Esophagus squamous epithelium (tissue), 5 donors: ENCODE results near the gene WASHC1. TPM values are rescaled to one million over a fixed set of nuclear protein-coding genes. Genes with fewer than 3 reads are reported as not detected.
"Not testable (repeated sequence)": the region's sequence is repeated elsewhere in the genome, so short reads cannot be mapped to it uniquely, and the experiment has no call there.

Source experiments
- DNase-seq: peaks from one replicate; lab custom pipeline; 2025; lab: John Stamatoyannopoulos, UW
- H3K27ac ChIP-seq, 4 donors: fragments of 200-600 bp; sonication (generic); one replicate each; pipeline ENCODE4 v1.5.1; 2016 to 2019; ENCODE audit warnings: mild to moderate bottlenecking in 1 of 4
- H3K27me3 ChIP-seq, 4 donors: fragments of 200-600 bp; sonication (generic); 1 replicate in 3 of 4; 2 replicates in 1 of 4; pipeline versions ENCODE4 v1.5.1 to v1.6.0; 2017 to 2021; ENCODE audit warnings: antibody characterized with exemption in 1 of 4
- H3K36me3 ChIP-seq, 3 donors: fragments of 200-600 bp; sonication (generic); one replicate each; pipeline ENCODE4 v1.5.1; 2016 to 2019
- H3K4me1 ChIP-seq, 3 donors: fragments of 200-600 bp; sonication (generic); one replicate each; pipeline ENCODE4 v1.5.1; 2017 to 2019
- H3K4me3 ChIP-seq, 4 donors: fragments of 200-600 bp; sonication (generic); 1 replicate in 3 of 4; 2 replicates in 1 of 4; pipeline ENCODE4 v1.5.1; 2016 to 2019; ENCODE audit warnings: mild to moderate bottlenecking in 2 of 4, moderate library complexity in 1 of 4
- H3K9me3 ChIP-seq, 3 donors: fragments of 200-600 bp; sonication (generic); one replicate each; pipeline ENCODE4 v1.5.1; 2016 to 2019
- WGBS, 2 donors: methylation state at CpG; one replicate each; pipeline ENCODE4 v1.1.5; 2018; 5-methylcytosine and 5-hydroxymethylcytosine counted together
- intact Hi-C: fragments of 100-400 bp; cut with DNase I; formaldehyde crosslinking; loops from one replicate; pipeline ENCODE4 v1.15.0; 2022
- total RNA-seq, 4 donors: library from RNA; depleted of rRNA; stranded (reverse); fragments of >200 nt; gene quantifications; one replicate each; pipeline ENCODE4 v1.1.0, GENCODE V29; 2016
- donor health status: DM: yes; HTN: yes; CAD: no.

Gene WASHC1, protein sequence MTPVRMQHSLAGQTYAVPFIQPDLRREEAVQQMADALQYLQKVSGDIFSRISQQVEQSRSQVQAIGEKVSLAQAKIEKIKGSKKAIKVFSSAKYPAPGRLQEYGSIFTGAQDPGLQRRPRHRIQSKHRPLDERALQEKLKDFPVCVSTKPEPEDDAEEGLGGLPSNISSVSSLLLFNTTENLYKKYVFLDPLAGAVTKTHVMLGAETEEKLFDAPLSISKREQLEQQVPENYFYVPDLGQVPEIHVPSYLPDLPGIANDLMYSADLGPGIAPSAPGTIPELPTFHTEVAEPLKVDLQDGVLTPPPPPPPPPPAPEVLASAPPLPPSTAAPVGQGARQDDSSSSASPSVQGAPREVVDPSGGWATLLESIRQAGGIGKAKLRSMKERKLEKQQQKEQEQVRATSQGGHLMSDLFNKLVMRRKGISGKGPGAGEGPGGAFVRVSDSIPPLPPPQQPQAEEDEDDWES
- total RNA-seq = 1 to 10 TPM; 1.5 to 4.5 (median 3.0) TPM

DNA sequence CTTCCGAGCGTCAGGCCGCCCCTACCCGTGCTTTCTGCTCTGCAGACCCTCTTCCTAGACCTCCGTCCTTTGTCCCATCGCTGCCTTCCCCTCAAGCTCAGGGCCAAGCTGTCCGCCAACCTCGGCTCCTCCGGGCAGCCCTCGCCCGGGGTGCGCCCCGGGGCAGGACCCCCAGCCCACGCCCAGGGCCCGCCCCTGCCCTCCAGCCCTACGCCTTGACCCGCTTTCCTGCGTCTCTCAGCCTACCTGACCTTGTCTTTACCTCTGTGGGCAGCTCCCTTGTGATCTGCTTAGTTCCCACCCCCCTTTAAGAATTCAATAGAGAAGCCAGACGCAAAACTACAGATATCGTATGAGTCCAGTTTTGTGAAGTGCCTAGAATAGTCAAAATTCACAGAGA is at the start of gene WASHC1:
WASHC1 (minus strand) TSS at position 101 of the 400 bp plus-strand sequence. CDS start 4,457 bp downstream, outside the sequence.
- H3K9me3 ChIP-seq, H3K36me3 ChIP-seq, intact Hi-C loops, H3K27me3 ChIP-seq, DNase-seq, H3K4me1 ChIP-seq: not testable (repeated sequence)
- no CpG with 5 or more reads among the region's 20 CpGs for WGBS, 2 donors
- Histone ChIP-seq H3K4me3 (peak within 1 kb of the TSS; percentile 22 to 69 (median 40)), H3K27ac (peak within 1 kb of the TSS in 2 of 4 donors; percentile 34 to 55)

DNA sequence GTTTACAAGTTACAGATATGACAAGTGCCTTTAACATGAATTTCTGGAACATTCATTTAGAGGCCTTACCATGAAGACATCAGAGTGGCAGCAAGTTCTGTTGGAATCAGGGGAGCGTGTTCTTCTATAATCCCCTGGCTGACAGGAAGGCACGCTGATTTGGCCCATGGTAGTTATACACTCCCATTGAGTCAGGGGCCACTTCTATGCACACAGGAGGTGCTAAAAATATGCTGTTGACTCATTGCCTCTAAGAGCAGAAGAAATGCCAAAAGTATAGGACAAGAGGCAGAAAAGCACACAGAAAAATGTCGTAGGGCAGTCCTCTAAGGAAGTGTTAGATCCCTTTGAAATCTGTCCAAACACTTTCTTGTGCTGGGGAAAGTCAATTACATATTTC is 49.1 kb upstream of the WASHC1 start:
- H3K9me3 ChIP-seq, H3K27ac ChIP-seq, H3K36me3 ChIP-seq, H3K4me3 ChIP-seq, intact Hi-C loops, H3K4me1 ChIP-seq, H3K27me3 ChIP-seq, DNase-seq: not testable (repeated sequence)
- WGBS, 2 donors = 47 to 55% methylated on average over 3 of the region's 3 CpGs

DNA sequence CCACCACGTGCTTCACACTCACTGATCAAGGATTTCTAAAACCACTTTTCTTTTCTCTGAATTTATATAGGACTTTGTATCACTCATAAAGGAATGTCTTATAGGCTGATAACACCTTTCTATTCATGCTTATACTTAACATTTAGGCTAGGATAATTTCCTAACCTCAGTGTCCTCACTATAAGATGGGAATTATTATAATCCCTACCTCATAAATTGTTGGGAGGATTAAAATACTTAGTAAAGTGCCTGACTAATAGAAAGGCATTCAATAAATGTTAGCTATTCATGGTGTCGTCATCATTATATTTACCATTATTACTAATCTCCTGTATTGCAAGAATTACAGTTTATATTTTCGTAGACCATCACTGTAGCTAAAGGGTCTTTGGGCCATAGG is 47.1 kb upstream of the WASHC1 start:
- H3K4me1 ChIP-seq, H3K4me3 ChIP-seq, H3K36me3 ChIP-seq, H3K27ac ChIP-seq, H3K9me3 ChIP-seq, DNase-seq, intact Hi-C loops: not testable (repeated sequence)
- no CpG with 5 or more reads among the region's 3 CpGs for WGBS, 2 donors
- H3K27me3 ChIP-seq = peaks cover 0 to 23% (median 0%) of the 10 kb centered on the region in 4 donors

DNA sequence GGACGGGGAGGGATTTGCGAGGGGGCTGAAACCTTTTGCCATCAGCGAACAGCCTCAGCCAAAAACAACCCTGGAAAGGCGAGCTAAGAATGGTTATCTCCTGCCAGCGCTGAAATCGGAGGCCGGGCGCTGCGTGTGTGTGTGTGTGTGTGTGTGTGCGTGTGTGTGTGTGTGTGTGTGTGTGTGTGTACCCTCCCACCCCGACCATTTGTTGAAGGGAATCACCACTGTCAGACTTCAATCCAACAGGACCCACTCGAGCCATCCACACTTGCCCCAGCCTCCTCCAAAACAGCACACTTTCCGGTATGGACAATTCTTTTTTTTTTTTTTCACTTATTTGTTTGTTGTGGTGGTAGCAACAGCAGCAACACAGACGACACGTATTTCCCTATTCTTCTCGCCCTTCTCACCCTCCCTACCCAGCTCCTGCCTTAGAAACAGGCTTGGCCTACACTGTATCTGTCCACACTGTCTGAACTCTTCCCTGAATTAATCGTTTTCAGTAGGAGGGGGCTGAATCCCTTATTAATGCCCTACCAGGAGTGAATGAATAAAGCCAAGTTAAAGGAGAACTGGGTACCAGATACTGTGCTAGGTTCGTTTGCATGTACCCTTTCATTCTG is 44.8 kb upstream of the WASHC1 start:
- H3K27me3 ChIP-seq = peaks cover 0 to 23% (median 0%) of the 10 kb centered on the region in 4 donors
- DNase-seq, intact Hi-C loops, H3K36me3 ChIP-seq, H3K9me3 ChIP-seq, H3K4me1 ChIP-seq: not testable (repeated sequence)
- whole genome bisulfite sequencing, 2 donors = 38 to 40% methylated on average over 8 of the region's 18 CpGs
- peak overlapping the region in 3 of 4 donors; percentile 32 to 61 (median 57) for H3K4me3 ChIP-seq
- peak overlapping the region in 3 of 4 donors; percentile 58 to 83 (median 71) for H3K27ac ChIP-seq

DNA sequence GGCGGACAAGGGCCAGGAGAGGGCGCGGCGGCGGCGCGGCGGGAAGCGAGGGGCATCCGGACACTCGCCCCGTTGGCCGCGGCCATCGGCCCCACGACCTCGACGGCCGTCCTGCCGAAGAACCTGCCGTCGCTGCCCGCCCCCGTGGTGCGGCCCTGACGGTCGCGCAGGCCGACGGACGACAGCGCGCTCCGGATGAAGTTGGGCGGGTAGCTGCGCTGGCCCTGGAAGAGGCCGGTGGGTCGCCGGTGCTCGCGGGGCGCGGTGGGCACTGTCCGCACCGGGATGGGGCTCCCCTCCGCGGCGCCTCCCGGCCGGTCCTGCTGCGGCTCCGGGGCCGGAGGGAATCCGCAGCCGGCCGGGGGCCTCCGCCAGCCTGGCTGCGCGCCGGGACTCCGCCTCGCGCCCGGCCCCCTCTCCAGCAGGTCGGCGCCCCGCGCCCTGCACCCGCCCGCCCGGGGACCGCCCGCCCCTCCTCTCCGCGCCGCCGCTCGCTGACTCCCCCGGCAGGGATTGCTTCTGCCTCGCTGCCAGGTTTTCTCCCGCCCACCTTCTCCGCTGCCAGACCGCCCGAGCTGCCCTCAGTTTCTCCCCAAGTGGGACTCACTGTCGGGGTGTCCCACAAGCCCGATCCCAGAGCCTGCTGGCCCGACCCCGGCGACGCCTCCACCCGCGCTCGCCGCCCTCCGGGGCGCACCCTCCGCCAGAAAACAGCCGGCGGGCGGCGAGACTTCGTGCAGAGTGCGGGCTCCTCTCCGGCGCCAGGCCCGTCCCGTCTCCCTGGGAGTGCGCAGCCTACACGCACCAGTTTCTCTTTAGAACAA is 44.0 kb upstream of the WASHC1 start:
- intact Hi-C loops, H3K9me3 ChIP-seq, H3K36me3 ChIP-seq, DNase-seq, H3K4me1 ChIP-seq: not testable (repeated sequence)
- Histone ChIP-seq H3K27me3 (peaks cover 0 to 23% (median 0%) of the 10 kb centered on the region in 4 donors), H3K4me3 (peak overlapping the region; percentile 17 to 61 (median 44)), H3K27ac (peak overlapping the region in 3 of 4 donors; percentile 58 to 83 (median 71))
- WGBS, 2 donors = 25% methylated on average over 4 of the region's 109 CpGs; no CpG with 5 or more reads in 1 of the 2 donors

DNA sequence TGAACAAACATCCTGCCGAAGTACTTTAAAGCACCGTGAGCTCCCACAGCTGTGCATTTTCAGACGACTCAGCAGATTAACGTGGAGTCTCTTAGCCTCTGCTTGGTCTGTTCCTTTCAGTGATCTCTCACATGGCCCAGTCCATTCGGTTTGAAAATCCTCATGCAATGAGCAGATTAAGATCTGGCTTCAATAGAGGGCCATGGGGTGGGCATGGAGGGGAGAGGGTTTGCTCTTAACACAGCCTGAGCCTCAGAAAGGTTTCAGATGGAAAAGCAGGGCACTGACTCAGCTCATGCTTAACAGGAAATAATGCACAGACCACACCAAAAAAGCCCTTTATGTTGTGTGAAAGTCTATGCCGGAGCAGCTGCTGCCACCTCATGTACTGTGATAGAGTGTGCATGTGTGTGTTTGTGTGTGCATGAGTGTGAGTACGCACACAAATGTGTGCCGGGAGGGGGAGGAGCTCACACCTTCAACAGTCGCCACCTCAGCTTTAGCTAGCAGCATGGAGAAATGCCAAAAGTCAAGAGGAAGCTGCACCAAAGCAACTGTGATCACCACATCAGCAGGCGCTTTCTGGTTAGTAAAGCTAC is 33.9 kb upstream of the WASHC1 start:
- H3K4me3 ChIP-seq, H3K9me3 ChIP-seq, H3K27me3 ChIP-seq, H3K36me3 ChIP-seq, DNase-seq, H3K4me1 ChIP-seq, H3K27ac ChIP-seq, intact Hi-C loops: not testable (repeated sequence)
- WGBS, 2 donors = 12 to 24% methylated on average over 3 to 4 of the region's 10 CpGs

DNA sequence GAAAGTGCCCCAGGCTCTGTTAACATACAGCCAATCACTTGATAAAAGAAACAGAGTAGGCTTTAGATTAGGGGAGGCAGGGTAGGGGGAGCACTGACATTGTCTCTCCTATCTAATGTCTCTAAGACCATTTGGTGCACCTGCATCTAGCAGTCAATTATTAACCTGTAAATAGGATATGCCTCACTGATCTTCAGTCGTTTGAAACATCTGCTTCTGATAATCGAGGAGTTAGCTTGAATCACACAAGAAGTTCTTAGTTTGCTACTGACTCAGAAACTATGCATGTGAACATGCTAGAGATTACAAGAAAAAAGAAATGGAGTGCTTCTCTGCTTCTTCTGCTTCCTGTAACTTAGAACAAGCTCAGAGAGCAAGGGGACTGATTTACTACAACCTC is 23.4 kb upstream of the WASHC1 start:
- intact Hi-C loops, DNase-seq, H3K27me3 ChIP-seq, H3K36me3 ChIP-seq, H3K27ac ChIP-seq, H3K4me3 ChIP-seq, H3K9me3 ChIP-seq, H3K4me1 ChIP-seq: not testable (repeated sequence)
- 23 to 38% methylated on average over 2 of the region's 2 CpGs for WGBS, 2 donors

DNA sequence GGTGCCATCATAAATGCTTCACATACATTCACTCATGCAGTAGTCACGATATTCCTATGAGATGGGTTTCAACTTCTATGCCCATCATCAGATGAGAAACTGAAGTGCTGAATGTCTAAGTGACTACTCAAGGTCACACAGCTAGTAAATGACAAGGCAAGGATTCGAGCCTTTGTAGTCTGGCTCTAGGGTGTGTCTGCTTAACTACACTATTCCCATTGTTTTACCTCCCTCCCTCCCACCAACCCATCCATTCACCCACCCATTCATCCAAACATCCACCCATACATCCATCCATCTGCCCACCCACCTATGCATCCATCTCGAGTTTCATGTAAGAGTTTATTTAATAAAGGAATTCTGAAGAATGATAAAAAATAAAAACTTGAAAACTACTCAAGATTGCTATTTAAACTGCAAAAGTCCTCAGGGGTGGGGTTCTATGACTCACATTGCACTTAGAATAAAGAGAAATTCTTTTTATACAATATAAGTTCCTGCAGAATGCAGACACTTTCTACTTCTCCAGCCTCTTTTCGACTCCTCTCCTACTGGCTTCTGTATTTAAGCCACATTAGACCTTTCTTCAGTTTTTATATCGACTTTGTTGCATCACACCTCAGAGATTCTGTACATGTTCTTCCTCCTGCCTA is 19.1 kb upstream of the WASHC1 start:
- H3K36me3 ChIP-seq, H3K4me3 ChIP-seq, DNase-seq, H3K4me1 ChIP-seq, H3K9me3 ChIP-seq, intact Hi-C loops, H3K27me3 ChIP-seq, H3K27ac ChIP-seq: not testable (repeated sequence)
- 42% methylated on average over 5 of the region's 5 CpGs for WGBS, 2 donors

DNA sequence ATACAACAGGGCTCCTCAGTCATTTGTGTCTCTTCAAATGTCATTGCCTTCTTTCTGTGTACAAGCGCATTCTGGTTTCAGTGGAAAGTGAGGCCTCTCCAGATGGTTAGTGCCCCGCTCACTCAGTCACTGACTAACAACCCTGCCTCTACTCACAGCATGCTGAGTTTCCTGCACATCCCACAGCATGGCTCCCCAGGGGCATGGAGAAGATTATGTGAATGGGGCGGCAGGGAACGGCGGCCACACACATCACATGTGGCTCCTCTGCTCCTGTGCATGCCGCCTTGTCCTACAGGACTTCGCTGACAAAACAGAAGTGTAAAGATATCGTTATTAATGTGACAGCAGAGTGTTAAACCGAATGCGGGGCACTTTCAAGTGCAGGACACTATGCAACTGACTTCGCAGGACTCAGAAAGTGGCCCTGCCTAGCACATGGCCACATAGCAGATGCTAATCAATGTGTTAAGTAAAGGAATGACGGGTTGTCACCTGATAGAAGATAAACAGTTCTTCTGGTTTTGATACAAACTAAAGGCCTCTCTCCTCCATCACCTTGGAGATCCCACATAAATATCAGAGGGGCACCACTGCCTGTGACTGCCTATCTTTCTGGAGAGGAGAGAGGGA is 17.5 kb upstream of the WASHC1 start:
- H3K27ac ChIP-seq, H3K4me3 ChIP-seq, DNase-seq, H3K9me3 ChIP-seq, H3K36me3 ChIP-seq, intact Hi-C loops, H3K27me3 ChIP-seq, H3K4me1 ChIP-seq: not testable (repeated sequence)
- WGBS, 2 donors = 84% methylated on average over 5 of the region's 12 CpGs

DNA sequence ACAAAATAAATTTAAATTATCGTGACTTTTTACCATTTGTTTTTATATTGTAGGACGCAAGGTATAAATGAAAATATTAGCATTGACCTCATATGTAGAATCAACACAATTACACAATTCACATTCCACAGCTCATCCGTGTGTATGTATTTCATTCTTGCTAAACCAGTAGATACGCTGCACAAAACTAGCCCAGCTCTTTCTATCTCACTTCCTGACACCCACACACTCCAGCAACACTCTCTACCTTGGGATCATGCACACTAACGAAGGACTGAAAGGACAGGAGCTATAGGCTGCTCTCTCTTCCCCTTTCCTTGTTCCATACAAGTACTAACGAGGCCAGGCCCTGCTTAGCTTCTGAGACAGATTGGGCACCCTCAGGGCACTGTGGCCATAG is 16.9 kb upstream of the WASHC1 start:
- H3K27me3 ChIP-seq, H3K27ac ChIP-seq, H3K9me3 ChIP-seq, H3K4me1 ChIP-seq, H3K4me3 ChIP-seq, DNase-seq, H3K36me3 ChIP-seq, intact Hi-C loops: not testable (repeated sequence)
- 64 to 74% methylated on average over 5 to 6 of the region's 6 CpGs for WGBS, 2 donors

DNA sequence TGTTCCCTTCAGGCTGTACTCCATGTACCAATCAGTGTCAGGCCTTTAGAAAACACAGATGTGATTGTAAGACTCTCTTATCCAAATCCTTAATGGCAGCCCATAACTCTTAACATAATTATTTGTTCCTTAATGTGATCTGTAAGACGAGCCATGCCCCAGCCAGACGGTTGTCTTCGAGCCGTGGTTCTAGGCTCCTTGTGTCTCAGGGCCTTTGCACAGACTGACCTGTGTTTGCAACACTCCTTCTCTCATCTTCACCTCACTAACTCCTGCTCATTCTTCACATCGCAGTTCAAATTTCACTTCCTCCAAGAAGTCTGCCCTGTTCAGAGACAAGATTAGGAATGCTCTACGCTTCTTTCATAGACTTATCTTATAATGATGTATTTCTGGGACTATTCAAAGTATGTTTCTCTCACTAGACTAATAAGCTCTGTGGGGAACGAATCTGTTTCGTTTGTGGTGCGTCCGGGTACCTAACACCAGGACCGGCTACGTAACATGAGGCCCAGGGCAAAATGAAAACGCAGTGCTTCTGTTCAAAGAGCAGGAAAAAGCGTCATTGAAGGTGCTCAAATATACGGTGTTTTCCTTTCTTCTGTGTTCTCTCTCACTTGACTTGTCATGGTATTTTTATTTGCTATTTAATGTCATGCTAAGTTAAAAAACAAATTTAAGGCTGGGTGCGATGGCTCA is 16.1 kb upstream of the WASHC1 start:
- H3K27me3 ChIP-seq, H3K36me3 ChIP-seq, DNase-seq, H3K4me1 ChIP-seq, H3K27ac ChIP-seq, intact Hi-C loops, H3K4me3 ChIP-seq, H3K9me3 ChIP-seq: not testable (repeated sequence)
- WGBS, 2 donors = 92 to 93% methylated on average over 15 to 16 of the region's 16 CpGs
